GM21515 (cell line): ENCODE data around the gene SYNM.
A peak's percentile ranks its signal among the peaks of the same experiment; 100 is the strongest.
"Not testable (repeated sequence)": the region's sequence is repeated elsewhere in the genome, so short reads cannot be mapped to it uniquely, and the experiment has no call there.

Experiments
- ATAC-seq: cut with Tn5 transposase; IDR thresholded peaks from one replicate; pipeline ENCODE4 v1.9.1; 2021; ENCODE audit not compliant: unreplicated experiment

SYNM gene, protein sequence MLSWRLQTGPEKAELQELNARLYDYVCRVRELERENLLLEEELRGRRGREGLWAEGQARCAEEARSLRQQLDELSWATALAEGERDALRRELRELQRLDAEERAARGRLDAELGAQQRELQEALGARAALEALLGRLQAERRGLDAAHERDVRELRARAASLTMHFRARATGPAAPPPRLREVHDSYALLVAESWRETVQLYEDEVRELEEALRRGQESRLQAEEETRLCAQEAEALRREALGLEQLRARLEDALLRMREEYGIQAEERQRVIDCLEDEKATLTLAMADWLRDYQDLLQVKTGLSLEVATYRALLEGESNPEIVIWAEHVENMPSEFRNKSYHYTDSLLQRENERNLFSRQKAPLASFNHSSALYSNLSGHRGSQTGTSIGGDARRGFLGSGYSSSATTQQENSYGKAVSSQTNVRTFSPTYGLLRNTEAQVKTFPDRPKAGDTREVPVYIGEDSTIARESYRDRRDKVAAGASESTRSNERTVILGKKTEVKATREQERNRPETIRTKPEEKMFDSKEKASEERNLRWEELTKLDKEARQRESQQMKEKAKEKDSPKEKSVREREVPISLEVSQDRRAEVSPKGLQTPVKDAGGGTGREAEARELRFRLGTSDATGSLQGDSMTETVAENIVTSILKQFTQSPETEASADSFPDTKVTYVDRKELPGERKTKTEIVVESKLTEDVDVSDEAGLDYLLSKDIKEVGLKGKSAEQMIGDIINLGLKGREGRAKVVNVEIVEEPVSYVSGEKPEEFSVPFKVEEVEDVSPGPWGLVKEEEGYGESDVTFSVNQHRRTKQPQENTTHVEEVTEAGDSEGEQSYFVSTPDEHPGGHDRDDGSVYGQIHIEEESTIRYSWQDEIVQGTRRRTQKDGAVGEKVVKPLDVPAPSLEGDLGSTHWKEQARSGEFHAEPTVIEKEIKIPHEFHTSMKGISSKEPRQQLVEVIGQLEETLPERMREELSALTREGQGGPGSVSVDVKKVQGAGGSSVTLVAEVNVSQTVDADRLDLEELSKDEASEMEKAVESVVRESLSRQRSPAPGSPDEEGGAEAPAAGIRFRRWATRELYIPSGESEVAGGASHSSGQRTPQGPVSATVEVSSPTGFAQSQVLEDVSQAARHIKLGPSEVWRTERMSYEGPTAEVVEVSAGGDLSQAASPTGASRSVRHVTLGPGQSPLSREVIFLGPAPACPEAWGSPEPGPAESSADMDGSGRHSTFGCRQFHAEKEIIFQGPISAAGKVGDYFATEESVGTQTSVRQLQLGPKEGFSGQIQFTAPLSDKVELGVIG (N-terminal part only)

GRCh38 chr15:99104788-99105513, at the start of gene SYNM:
Gene SYNM, plus strand, starts transcription at chr15:99105080. Its CDS starts 120 bp downstream, at chr15:99105200.
- ATAC-seq: peak; percentile 65

DNA sequence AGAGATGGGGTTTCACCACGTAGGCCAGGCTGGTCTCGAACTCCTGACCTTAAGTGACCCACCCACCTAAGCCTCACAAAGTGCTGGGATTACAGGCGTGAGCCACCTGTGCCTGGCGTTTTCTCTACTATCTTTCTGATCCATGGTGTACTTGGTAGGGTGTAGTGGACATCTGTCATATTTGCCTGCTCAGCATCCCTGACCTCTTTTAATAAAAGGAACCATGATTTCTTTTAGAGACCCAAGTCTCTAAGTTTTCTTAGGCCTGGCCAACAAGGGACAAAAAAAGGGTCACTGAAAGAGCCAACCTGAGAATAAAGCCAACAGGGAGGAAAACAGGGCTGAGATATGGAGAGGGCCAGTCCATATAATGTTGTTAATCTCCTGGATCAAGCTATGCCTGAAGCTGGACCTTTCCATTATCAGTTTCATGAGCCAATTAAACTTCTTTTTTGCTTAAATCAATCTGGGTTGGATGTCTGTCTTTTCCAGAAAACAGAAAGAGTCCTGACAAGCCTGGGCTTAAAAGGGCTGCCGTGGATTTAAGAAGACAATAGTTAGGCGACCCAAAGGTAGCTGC, 49.2 kb upstream of the SYNM start:
- ATAC-seq: no peak

- no peak for ATAC-seq
These were observed 47.9 kb upstream of the SYNM start for GRCh38 chr15:99057020-99057419.

GRCh38 chr15:99057697-99058420, 47.0 kb upstream of the SYNM start:
- no peak for ATAC-seq

GRCh38 chr15:99058421-99058870, 46.4 kb upstream of the SYNM start:
- ATAC-seq: no peak

- peak; percentile 81 for ATAC-seq
These were observed 45.6 kb upstream of the SYNM start for GRCh38 chr15:99059010-99059981.

GRCh38 chr15:99060186-99060585, 44.7 kb upstream of the SYNM start:
- not testable (repeated sequence) for ATAC-seq

DNA sequence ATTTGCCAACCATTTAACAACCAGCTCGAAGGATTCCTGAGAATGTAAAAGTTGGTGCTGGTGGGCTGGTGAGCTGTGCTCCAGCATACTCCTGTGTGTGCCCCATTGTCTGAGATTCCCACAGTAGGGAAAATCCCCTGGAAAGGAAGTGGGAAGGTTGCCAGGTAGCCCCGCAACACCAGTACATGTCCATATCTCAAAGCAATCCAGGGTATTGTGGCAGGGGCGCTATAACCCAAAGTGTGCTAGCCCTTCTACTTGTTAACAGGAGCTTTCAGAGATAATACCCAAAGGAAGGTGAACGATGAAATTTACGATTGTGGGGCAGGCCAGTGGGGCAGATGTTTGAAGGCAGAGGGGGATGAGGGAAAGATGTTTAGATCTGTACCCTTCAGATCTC, 42.7 kb upstream of the SYNM start:
- no peak for ATAC-seq

- ATAC-seq: no peak
These were observed 36.7 kb upstream of the SYNM start for GRCh38 chr15:99068186-99068585.

- ATAC-seq: no peak
These were observed 34.7 kb upstream of the SYNM start for GRCh38 chr15:99070208-99070607.

DNA sequence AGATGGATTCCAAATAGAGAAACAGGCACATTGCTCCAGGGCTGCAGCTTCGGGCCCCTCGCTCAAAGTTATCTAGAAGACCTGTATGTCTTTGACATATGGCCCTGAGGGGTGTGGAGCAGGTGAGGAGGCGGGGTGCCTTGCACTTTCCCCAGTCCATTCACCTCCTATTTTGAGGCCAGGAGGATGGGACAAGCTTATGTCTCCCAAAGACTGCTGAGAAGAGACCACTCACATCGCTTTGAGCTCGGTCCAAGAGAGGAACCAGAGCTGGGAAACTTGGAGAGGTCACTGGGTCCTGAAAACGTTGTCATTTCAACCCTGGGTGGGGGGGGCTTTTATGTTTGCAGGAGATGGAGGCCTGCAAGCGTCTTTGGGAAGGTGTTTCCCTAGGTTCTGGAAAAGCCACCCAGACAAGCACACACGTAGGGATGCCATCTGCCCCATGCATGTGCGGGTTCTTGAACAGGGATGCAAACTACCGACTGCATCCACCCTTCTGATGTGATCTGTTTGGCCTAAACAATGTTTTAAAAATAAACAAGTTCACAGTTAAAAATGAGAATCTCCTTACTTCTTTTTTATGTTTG, 33.7 kb upstream of the SYNM start:
- ATAC-seq: no peak

- no peak for ATAC-seq
These were observed 31.7 kb upstream of the SYNM start for GRCh38 chr15:99073008-99073717.

DNA sequence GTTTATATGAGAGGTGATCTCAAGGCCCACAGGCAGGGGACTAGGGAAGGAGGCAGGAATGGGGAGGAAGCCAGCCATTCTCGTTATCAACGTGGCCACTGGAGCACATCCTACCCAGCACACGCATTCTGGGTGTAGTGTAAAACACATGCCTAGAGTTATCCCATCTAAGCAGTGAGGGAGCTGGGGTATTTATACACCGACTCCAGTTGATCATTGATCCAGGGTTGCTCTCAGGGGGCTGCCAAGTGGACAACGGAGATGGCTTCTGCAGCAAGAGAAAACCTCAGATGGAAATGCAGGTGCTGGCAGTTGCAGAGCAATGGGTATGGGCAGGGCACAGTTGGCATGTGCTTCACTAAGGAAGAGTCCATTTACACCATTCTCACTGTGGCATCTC, 30.4 kb upstream of the SYNM start:
- no peak for ATAC-seq

DNA sequence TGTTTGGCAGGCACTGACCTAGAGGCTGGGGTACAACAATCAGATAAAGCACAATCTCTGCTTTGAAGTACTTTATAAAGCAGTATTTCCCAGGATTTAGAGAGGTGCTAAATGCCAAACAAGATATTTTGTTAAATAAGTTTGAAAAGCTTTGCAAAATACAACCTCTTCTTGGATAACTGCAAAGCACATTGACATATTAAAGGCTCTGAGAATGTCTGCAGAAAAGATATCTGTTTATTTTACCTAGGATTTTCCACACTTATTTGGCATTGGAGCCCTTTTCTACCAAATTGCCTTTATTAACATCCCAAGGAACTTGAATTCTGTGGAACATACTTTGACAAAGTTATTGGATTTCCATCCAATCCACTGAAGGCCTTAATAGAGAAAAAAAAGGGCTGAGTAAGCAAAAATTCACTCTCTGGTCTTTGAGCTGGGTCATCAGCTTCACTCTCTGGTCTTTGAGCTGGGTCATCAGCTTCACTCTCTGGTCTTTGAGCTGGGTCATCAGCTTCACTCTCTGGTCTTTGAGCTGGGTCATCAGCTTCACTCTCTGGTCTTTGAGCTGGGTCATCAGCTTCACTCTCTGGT, 29.7 kb upstream of the SYNM start:
- not testable (repeated sequence) for ATAC-seq

DNA sequence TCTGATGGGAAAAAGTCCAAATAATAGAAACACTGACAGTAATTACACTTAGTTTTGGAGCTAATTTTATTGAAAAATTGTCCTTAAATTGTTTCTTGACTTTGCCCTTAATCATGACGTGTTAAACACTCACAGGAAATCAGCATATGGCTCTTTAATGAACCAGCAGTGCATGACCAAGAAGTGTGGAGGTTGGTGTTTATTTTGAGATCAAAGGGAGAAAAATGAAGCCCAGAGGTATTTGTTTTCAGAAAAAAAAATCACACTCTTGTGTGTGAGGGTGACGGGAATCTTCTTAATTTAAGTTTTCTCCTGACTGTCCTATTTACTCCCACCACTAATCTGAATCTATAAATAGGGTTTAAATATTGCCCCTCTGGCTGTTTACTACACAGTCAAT, 28.8 kb upstream of the SYNM start:
- no peak for ATAC-seq

GRCh38 chr15:99076555-99077308, 28.1 kb upstream of the SYNM start:
- ATAC-seq: peak; percentile 91
